GM21576 (cell line): ENCODE data around the gene TRIM64.
"Not testable (repeated sequence)": the region's sequence is repeated elsewhere in the genome, so short reads cannot be mapped to it uniquely, and the experiment has no call there.

Experiments
- ATAC-seq: cut with Tn5 transposase; IDR thresholded peaks from one replicate; pipeline ENCODE4 v1.9.1; 2021; ENCODE audit warnings: mild to moderate bottlenecking, moderate library complexity; ENCODE audit not compliant: unreplicated experiment

The TRIM64 gene, protein sequence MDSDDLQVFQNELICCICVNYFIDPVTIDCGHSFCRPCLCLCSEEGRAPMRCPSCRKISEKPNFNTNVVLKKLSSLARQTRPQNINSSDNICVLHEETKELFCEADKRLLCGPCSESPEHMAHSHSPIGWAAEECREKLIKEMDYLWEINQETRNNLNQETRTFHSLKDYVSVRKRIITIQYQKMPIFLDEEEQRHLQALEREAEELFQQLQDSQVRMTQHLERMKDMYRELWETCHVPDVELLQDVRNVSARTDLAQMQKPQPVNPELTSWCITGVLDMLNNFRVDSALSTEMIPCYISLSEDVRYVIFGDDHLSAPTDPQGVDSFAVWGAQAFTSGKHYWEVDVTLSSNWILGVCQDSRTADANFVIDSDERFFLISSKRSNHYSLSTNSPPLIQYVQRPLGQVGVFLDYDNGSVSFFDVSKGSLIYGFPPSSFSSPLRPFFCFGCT

DNA sequence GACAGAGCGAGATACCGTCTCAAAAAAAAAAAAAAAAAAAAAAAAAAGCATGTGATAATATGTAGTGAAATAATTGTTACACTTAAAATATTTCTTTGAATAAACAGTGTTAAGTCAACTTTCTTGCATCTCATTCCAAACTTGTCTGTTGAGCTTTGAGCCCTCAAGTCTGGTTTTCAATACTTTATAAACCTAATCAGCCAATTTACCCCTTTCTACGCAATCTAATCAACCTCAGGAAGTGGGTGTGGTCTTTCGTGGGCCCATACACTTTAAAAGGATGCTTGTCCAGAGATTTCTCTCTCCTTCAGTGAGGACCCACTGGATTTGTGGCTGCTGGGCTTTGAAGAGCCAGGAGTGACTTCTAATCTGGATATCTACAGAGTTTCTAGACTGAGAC, at the start of gene TRIM64:
TSS of gene TRIM64 (plus strand) at position 301 of the 400 bp plus-strand sequence. CDS start 2,467 bp downstream, outside the sequence.
- ATAC-seq = not testable (repeated sequence)

DNA sequence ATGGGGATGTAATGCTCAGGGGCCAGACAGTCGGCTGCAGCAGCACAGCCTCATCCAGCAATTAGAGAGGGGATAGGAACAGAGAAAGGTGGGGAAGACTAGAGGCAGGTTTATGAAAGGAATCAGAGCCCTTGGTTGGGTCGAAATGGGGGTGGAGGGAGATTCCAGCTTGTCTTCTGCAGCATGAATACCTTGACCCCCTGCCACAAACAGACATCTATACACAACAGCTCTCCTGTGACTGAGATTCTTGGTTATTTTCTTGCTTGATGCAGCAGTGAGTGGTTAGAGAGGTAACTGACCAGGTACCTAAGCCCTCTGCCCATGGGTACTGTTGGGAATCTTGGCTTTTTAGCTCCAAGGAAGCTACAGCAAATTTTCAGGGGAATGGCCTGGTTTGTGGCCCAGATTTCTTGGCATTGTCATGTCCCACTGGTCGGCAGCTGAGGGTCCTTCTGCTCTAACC, 43.6 kb upstream of the TRIM64 start, which contains the start of gene TRIM49D1:
TSS of gene TRIM49D1 (minus strand) at position 51 of the 466 bp plus-strand sequence. CDS start 4,535 bp downstream, outside the sequence.
- ATAC-seq = no peak

DNA sequence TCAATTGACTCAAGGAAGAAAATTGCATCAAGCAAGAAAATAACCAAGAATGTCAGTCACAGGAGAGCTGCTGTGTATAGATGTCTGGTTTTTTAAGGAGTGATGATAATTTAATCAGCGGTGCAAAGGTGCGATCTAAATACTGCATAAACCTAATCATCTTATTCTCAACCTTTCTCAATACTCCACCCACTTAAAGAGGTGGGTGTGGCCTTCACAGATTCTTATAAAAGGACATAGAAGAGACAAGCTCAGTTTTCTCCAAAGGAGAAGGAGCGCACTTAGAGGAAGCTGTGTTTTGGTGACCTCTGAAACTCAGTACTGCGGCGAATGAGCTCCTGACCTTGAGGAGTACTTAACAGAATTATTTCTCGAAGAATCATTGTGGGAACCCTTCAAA, 42.1 kb upstream of the TRIM64 start, which contains the start of gene TRIM49D2:
TSS of gene TRIM49D2 (plus strand) at position 301 of the 400 bp plus-strand sequence. CDS start 2,698 bp downstream, outside the sequence.
- not testable (repeated sequence) for ATAC-seq

DNA sequence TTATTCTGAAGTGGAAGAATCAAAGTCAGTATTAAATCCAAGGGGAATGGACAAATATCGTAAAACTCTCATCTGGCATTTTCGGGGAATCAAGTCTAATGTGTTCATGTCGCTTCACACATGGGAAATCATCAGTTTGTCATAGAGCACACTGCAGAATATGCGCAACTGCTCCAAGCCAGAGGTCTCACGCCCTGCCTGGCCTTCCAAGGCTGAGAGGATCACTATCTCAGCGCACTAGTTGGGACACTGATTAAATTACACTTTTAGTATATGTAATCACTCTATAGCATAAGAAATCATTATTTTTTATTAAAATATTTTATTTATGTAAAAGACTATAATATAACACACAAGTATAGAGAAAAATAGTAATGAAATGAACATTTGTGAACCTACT, 5.0 kb upstream of the TRIM64 start:
- ATAC-seq = not testable (repeated sequence)
